Smooth muscle cell of bladder (primary cell): ENCODE measurements around the gene CLDN12. TPM values are rescaled to one million over a fixed set of nuclear protein-coding genes. Genes with fewer than 3 reads are reported as not detected.

Experiments
- total RNA-seq: library from RNA; depleted of rRNA; stranded (reverse); fragments of >200 nt; gene quantifications from 2 replicates; pipeline ENCODE4 v1.2.3, GENCODE V29; 2014

Gene CLDN12
- total RNA-seq, result 29.6 and 39.3 TPM in 2 replicates

GRCh38 chr7:90403174-90404113 is at the start of gene CLDN12:
TSS of gene CLDN12 (plus strand) at chr7:90403461. CDS start at chr7:90412677, 9,216 bp downstream.

Other genes starting within 250 kb of the CLDN12 start
- 30.2 and 52.5 TPM in 2 replicates for gene STEAP1, start 249.0 kb upstream of the CLDN12 start, total RNA-seq
- 36.7 and 50.3 TPM in 2 replicates for gene STEAP2, start 191.7 kb upstream of the CLDN12 start, total RNA-seq
- gene CFAP69, start 158.3 kb upstream of the CLDN12 start, total RNA-seq, result 7.7 and 10.4 TPM in 2 replicates
- under 0.01 TPM in 1 of 2 replicates, not detected in the other for gene FAM237B, start 82.2 kb upstream of the CLDN12 start, total RNA-seq
- gene GTPBP10, start 56.7 kb upstream of the CLDN12 start, total RNA-seq, result 12.5 and 12.7 TPM in 2 replicates
- not detected in 2 replicates for gene PTTG1IP2, start 66.2 kb downstream of the CLDN12 start, total RNA-seq
- 23.3 and 33.9 TPM in 2 replicates for gene CDK14, start 192.9 kb downstream of the CLDN12 start, total RNA-seq